HG03571 (cell line): ENCODE measurements around the gene PARD3.
"Not testable (repeated sequence)": the region's sequence is repeated elsewhere in the genome, so short reads cannot be mapped to it uniquely, and the experiment has no call there.

ENCODE experiments used
- ATAC-seq: cut with Tn5 transposase; IDR thresholded peaks from one replicate; pipeline ENCODE4 v1.9.1; 2021; ENCODE audit not compliant: unreplicated experiment

The PARD3 gene

GRCh38 chr10:34094961-34095360 is 720.1 kb downstream of the PARD3 start:
- no peak for ATAC-seq

- no peak for ATAC-seq
These were observed 720.9 kb downstream of the PARD3 start for GRCh38 chr10:34094146-34094696.

GRCh38 chr10:34092891-34093290 is 722.2 kb downstream of the PARD3 start:
- ATAC-seq = no peak

GRCh38 chr10:34091635-34092195 is 723.4 kb downstream of the PARD3 start:
- ATAC-seq = no peak

GRCh38 chr10:34089253-34089652 is 725.8 kb downstream of the PARD3 start:
- no peak for ATAC-seq

GRCh38 chr10:34088208-34088794 is 726.8 kb downstream of the PARD3 start:
- no peak for ATAC-seq

GRCh38 chr10:34087095-34087418 is 728.0 kb downstream of the PARD3 start:
- ATAC-seq = no peak

- ATAC-seq = no peak
These were observed 731.5 kb downstream of the PARD3 start for GRCh38 chr10:34083567-34083966.

- ATAC-seq = no peak
These were observed 733.1 kb downstream of the PARD3 start for GRCh38 chr10:34081948-34082347.

GRCh38 chr10:34081347-34081743 is 733.8 kb downstream of the PARD3 start:
- no peak for ATAC-seq

- no peak for ATAC-seq
These were observed 734.4 kb downstream of the PARD3 start for GRCh38 chr10:34080485-34081346.

- no peak for ATAC-seq
These were observed 735.2 kb downstream of the PARD3 start for GRCh38 chr10:34079702-34080484.

- no peak for ATAC-seq
These were observed 736.2 kb downstream of the PARD3 start for GRCh38 chr10:34078745-34079470.

- no peak for ATAC-seq
These were observed 736.9 kb downstream of the PARD3 start for GRCh38 chr10:34078017-34078744.

- ATAC-seq = no peak
These were observed 738.7 kb downstream of the PARD3 start for GRCh38 chr10:34076443-34076842.

GRCh38 chr10:34075254-34075926 is 739.7 kb downstream of the PARD3 start:
- ATAC-seq = no peak

- ATAC-seq = no peak
These were observed 741.0 kb downstream of the PARD3 start for GRCh38 chr10:34074051-34074450.

- not testable (repeated sequence) for ATAC-seq
These were observed 747.4 kb downstream of the PARD3 start for GRCh38 chr10:34067741-34068140.

- no peak for ATAC-seq
These were observed 751.5 kb downstream of the PARD3 start for GRCh38 chr10:34063592-34063991.
